ACC112 (cell line): ENCODE results near the gene COMMD8.
"Not testable (repeated sequence)": the region's sequence is repeated elsewhere in the genome, so short reads cannot be mapped to it uniquely, and the experiment has no call there.

Source experiments
- H2AFZ ChIP-seq: fragments of 200-600 bp; sonication (generic); one replicate; pipeline ENCODE4 v1.6.0; 2017; ENCODE audit warnings: antibody characterized with exemption, low read length; ENCODE audit not compliant: unreplicated experiment
- H3K27ac ChIP-seq: fragments of 200-600 bp; sonication (generic); 2 replicates; pipeline ENCODE4 v1.5.1; 2014; ENCODE audit warnings: low read depth, mild to moderate bottlenecking, antibody characterized with exemption, low read length, moderate library complexity
- H3K27me3 ChIP-seq: fragments of 200-600 bp; sonication (generic); 2 replicates; pipeline ENCODE4 v1.6.1; 2014; ENCODE audit warnings: mild to moderate bottlenecking, antibody characterized with exemption, low read length, moderate library complexity, mixed read lengths; ENCODE audit not compliant: insufficient read depth
- H3K36me3 ChIP-seq: fragments of 200-600 bp; sonication (generic); 2 replicates; pipeline ENCODE4 v1.6.1; 2016; ENCODE audit warnings: mild to moderate bottlenecking, antibody characterized with exemption, low read length, moderate library complexity, mixed read lengths; ENCODE audit not compliant: insufficient read depth
- H3K4me1 ChIP-seq: fragments of 200-600 bp; sonication (generic); one replicate; pipeline ENCODE4 v1.6.1; 2016; ENCODE audit warnings: low read length, mixed read lengths; ENCODE audit not compliant: insufficient read depth, unreplicated experiment, control insufficient read depth
- H3K4me3 ChIP-seq: fragments of 200-600 bp; sonication (generic); 2 replicates; pipeline ENCODE4 v1.5.1; 2014; ENCODE audit warnings: mild to moderate bottlenecking, low read depth, low read length
- H3K79me2 ChIP-seq: fragments of 200-600 bp; sonication (generic); one replicate; pipeline ENCODE4 v1.6.0; 2016; ENCODE audit warnings: low read length; ENCODE audit not compliant: control insufficient read depth, unreplicated experiment, insufficient read depth

Gene COMMD8

GRCh38 chr4:47488706-47489105 is 25.2 kb upstream of the COMMD8 start:
- H3K4me1 ChIP-seq: peaks cover 9% of the 10 kb centered on the region
- H3K4me3 ChIP-seq: no peak overlapping the region
- H3K79me2 ChIP-seq: peaks cover 43% of the 10 kb centered on the region
- H3K27me3 ChIP-seq: no peaks in the 10 kb centered on the region
- H3K36me3 ChIP-seq: peaks cover 8% of the 10 kb centered on the region
- H2AFZ ChIP-seq: no peak overlapping the region
- no peak overlapping the region for H3K27ac ChIP-seq

- not testable (repeated sequence) for H3K27me3 ChIP-seq, H3K36me3 ChIP-seq, H3K27ac ChIP-seq
- Histone ChIP-seq H3K4me1 (peaks cover 20% of the 10 kb centered on the region), H3K79me2 (peaks cover 34% of the 10 kb centered on the region), H2AFZ (peak overlapping the region; percentile 89), H3K4me3 (peak overlapping the region; percentile 91)
These were observed 23.2 kb upstream of the COMMD8 start for GRCh38 chr4:47486727-47487126.

GRCh38 chr4:47486231-47486673 is 22.8 kb upstream of the COMMD8 start:
- Histone ChIP-seq H3K4me3 (peak overlapping the region; percentile 91), H3K4me1 (peaks cover 20% of the 10 kb centered on the region), H2AFZ (peak overlapping the region; percentile 89), H3K79me2 (peaks cover 32% of the 10 kb centered on the region), H3K27me3 (no peaks in the 10 kb centered on the region), H3K27ac (peak overlapping the region; percentile 87), H3K36me3 (peaks cover 3% of the 10 kb centered on the region; the same call in 1 of the 2 replicates)

GRCh38 chr4:47485768-47486167 is 22.3 kb upstream of the COMMD8 start:
- Histone ChIP-seq H3K4me1 (peaks cover 20% of the 10 kb centered on the region), H3K79me2 (peaks cover 31% of the 10 kb centered on the region), H2AFZ (peak overlapping the region; percentile 89), H3K27ac (peak overlapping the region; percentile 87), H3K27me3 (no peaks in the 10 kb centered on the region), H3K36me3 (no peaks in the 10 kb centered on the region), H3K4me3 (peak overlapping the region; percentile 91)

- Histone ChIP-seq H2AFZ (peak within 1 kb of the TSS; percentile 89), H3K36me3 (no peaks in the 10 kb centered on the region), H3K79me2 (peaks cover 31% of the 10 kb centered on the region), H3K27me3 (no peaks in the 10 kb centered on the region), H3K4me3 (peak within 1 kb of the TSS; percentile 91), H3K4me1 (peaks cover 20% of the 10 kb centered on the region), H3K27ac (peak within 1 kb of the TSS; percentile 87)
These were observed 21.7 kb upstream of the COMMD8 start, which contains the start of gene ATP10D for GRCh38 chr4:47485047-47485692. Gene ATP10D, plus strand, starts transcription at chr4:47485275. Its CDS starts 27,266 bp downstream, at chr4:47512541.

GRCh38 chr4:47484168-47484567 is 20.7 kb upstream of the COMMD8 start:
- Histone ChIP-seq H3K4me1 (peaks cover 20% of the 10 kb centered on the region), H3K36me3 (no peaks in the 10 kb centered on the region), H3K4me3 (no peak overlapping the region), H3K79me2 (peaks cover 27% of the 10 kb centered on the region), H3K27ac (0 out of 2 replicates have a peak overlapping the region, but pooled peaks have one; percentile 87), H2AFZ (peak overlapping the region; percentile 50), H3K27me3 (no peaks in the 10 kb centered on the region)

GRCh38 chr4:47483745-47484144 is 20.2 kb upstream of the COMMD8 start:
- Histone ChIP-seq H3K27ac (no peak overlapping the region), H2AFZ (peak overlapping the region; percentile 50)

GRCh38 chr4:47482326-47482725 is 18.8 kb upstream of the COMMD8 start:
- H3K27me3 ChIP-seq: no peaks in the 10 kb centered on the region
- H2AFZ ChIP-seq: peak overlapping the region; percentile 87
- peak overlapping the region; percentile 40 for H3K27ac ChIP-seq
- no peaks in the 10 kb centered on the region for H3K36me3 ChIP-seq
- no peak overlapping the region for H3K4me3 ChIP-seq
- peaks cover 16% of the 10 kb centered on the region for H3K79me2 ChIP-seq
- peaks cover 14% of the 10 kb centered on the region for H3K4me1 ChIP-seq

More at GRCh38 chr4:47483745-47484144, 20.2 kb upstream of the COMMD8 start:
- no peaks in the 10 kb centered on the region for H3K27me3 ChIP-seq
- H3K4me3 ChIP-seq: no peak overlapping the region
- H3K4me1 ChIP-seq: peaks cover 20% of the 10 kb centered on the region
- no peaks in the 10 kb centered on the region for H3K36me3 ChIP-seq
- peaks cover 23% of the 10 kb centered on the region for H3K79me2 ChIP-seq

GRCh38 chr4:47478804-47479203 is 15.3 kb upstream of the COMMD8 start:
- no peaks in the 10 kb centered on the region for H3K79me2 ChIP-seq
- H3K27me3 ChIP-seq: no peaks in the 10 kb centered on the region
- H3K4me1 ChIP-seq: peaks cover 12% of the 10 kb centered on the region
- H3K27ac ChIP-seq: no peak overlapping the region
- no peak overlapping the region for H3K4me3 ChIP-seq
- no peaks in the 10 kb centered on the region for H3K36me3 ChIP-seq
- H2AFZ ChIP-seq: no peak overlapping the region

- H3K27ac ChIP-seq: no peak overlapping the region
- no peaks in the 10 kb centered on the region for H3K27me3 ChIP-seq
- H3K79me2 ChIP-seq: no peaks in the 10 kb centered on the region
- H2AFZ ChIP-seq: no peak overlapping the region
- peaks cover 4% of the 10 kb centered on the region for H3K4me1 ChIP-seq
- H3K4me3 ChIP-seq: no peak overlapping the region
- H3K36me3 ChIP-seq: no peaks in the 10 kb centered on the region
These were observed 11.9 kb upstream of the COMMD8 start for GRCh38 chr4:47475411-47475810.

GRCh38 chr4:47474799-47475198 is 11.3 kb upstream of the COMMD8 start:
- Histone ChIP-seq H3K79me2 (no peaks in the 10 kb centered on the region), H2AFZ (no peak overlapping the region), H3K4me3 (no peak overlapping the region), H3K36me3 (no peaks in the 10 kb centered on the region), H3K27me3 (no peaks in the 10 kb centered on the region), H3K4me1 (peaks cover 10% of the 10 kb centered on the region), H3K27ac (no peak overlapping the region)
